Measurements from ENCODE around the gene TRPM5.

The TRPM5 gene

GRCh38 chr11:2444821-2445745 lies 769 bp upstream of the TRPM5 start, which contains the start of gene KCNQ1:
Gene KCNQ1, plus strand, starts transcription at chr11:2445008. Its CDS starts 91 bp downstream, at chr11:2445099.
- Mint-ChIP-seq H3K27ac (peak within 1 kb of the TSS in 1 of 2 donors; percentile 59), H3K27me3 (peaks cover 5 to 29% of the 10 kb centered on the region in 2 donors), H3K4me3 (peak within 1 kb of the TSS; percentile 83 to 91), H3K36me3 (ENCODE audit: insufficient read depth) (peaks cover 3% of the 10 kb centered on the region), H3K9me3 (no peaks in the 10 kb centered on the region), H3K4me1 (ENCODE audit: low read depth in 2 of 2) (peaks cover 22 to 27% of the 10 kb centered on the region in 2 donors)
- ATAC-seq (replicated peaks) (peak; percentile 54), DNase-seq (no peak)

GRCh38 chr11:2443406-2443805 lies 908 bp downstream of the TRPM5 start:
- Mint-ChIP-seq H3K27me3 (peaks cover 0 to 23% of the 10 kb centered on the region in 2 donors), H3K27ac (no peak overlapping the region), H3K4me3 (peak overlapping the region; percentile 53 to 63), H3K36me3 (ENCODE audit: insufficient read depth) (peaks cover 3% of the 10 kb centered on the region), H3K9me3 (no peaks in the 10 kb centered on the region), H3K4me1 (ENCODE audit: low read depth in 2 of 2) (peaks cover 22 to 27% of the 10 kb centered on the region in 2 donors)
- no peak for ATAC-seq (replicated peaks)
- DNase-seq: no peak

- H3K27me3 Mint-ChIP-seq: peaks cover 4 to 24% of the 10 kb centered on the region in 2 donors
- peaks cover 3% of the 10 kb centered on the region for H3K36me3 Mint-ChIP-seq (ENCODE audit: insufficient read depth)
- ATAC-seq (replicated peaks) (peak; percentile 54), DNase-seq (no peak)
- H3K27ac Mint-ChIP-seq: no peak overlapping the region
- peaks cover 22 to 27% of the 10 kb centered on the region in 2 donors for H3K4me1 Mint-ChIP-seq (ENCODE audit: low read depth in 2 of 2)
- peak overlapping the region in 1 of 2 donors; percentile 53 for H3K4me3 Mint-ChIP-seq
- H3K9me3 Mint-ChIP-seq: no peaks in the 10 kb centered on the region
Measured at GRCh38 chr11:2442589-2442988, 1.7 kb downstream of the TRPM5 start.

GRCh38 chr11:2441171-2441570 lies 3.1 kb downstream of the TRPM5 start:
- Mint-ChIP-seq H3K36me3 (ENCODE audit: insufficient read depth) (peaks cover 3% of the 10 kb centered on the region), H3K9me3 (no peaks in the 10 kb centered on the region), H3K27ac (no peak overlapping the region), H3K27me3 (peaks cover 8 to 21% of the 10 kb centered on the region in 2 donors), H3K4me1 (ENCODE audit: low read depth in 2 of 2) (peaks cover 17 to 18% of the 10 kb centered on the region in 2 donors), H3K4me3 (no peak overlapping the region)
- no peak for ATAC-seq (replicated peaks)
- no peak for DNase-seq

- Mint-ChIP-seq H3K27me3 (peaks cover 8 to 16% of the 10 kb centered on the region in 2 donors), H3K27ac (peak overlapping the region in 1 of 2 donors; percentile 31)
Measured at GRCh38 chr11:2440646-2441045, 3.7 kb downstream of the TRPM5 start.

GRCh38 chr11:2439820-2440219 lies 4.5 kb downstream of the TRPM5 start:
- Mint-ChIP-seq H3K27ac (no peak overlapping the region), H3K4me1 (ENCODE audit: low read depth in 2 of 2) (peaks cover 8 to 13% of the 10 kb centered on the region in 2 donors), H3K36me3 (ENCODE audit: insufficient read depth) (no peaks in the 10 kb centered on the region), H3K4me3 (no peak overlapping the region), H3K9me3 (no peaks in the 10 kb centered on the region), H3K27me3 (peaks cover 8 to 11% of the 10 kb centered on the region in 2 donors)
- ATAC-seq (replicated peaks) (no peak), DNase-seq (no peak)

More at GRCh38 chr11:2440646-2441045, 3.7 kb downstream of the TRPM5 start:
- Mint-ChIP-seq H3K9me3 (no peaks in the 10 kb centered on the region), H3K4me3 (no peak overlapping the region), H3K36me3 (ENCODE audit: insufficient read depth) (peaks cover 3% of the 10 kb centered on the region), H3K4me1 (ENCODE audit: low read depth in 2 of 2) (peaks cover 13 to 18% of the 10 kb centered on the region in 2 donors)
- no peak for ATAC-seq (replicated peaks)
- no peak for DNase-seq

- ATAC-seq (replicated peaks) (no peak), DNase-seq (no peak)
- Mint-ChIP-seq H3K27ac (no peak overlapping the region), H3K9me3 (no peaks in the 10 kb centered on the region), H3K4me1 (ENCODE audit: low read depth in 2 of 2) (peaks cover 0 to 2% of the 10 kb centered on the region in 2 donors), H3K4me3 (no peak overlapping the region), H3K27me3 (peaks cover 8 to 11% of the 10 kb centered on the region in 2 donors), H3K36me3 (ENCODE audit: insufficient read depth) (no peaks in the 10 kb centered on the region)
Measured at GRCh38 chr11:2437516-2437915, 6.8 kb downstream of the TRPM5 start.

- ATAC-seq (replicated peaks) (no peak), DNase-seq (no peak)
- H3K36me3 Mint-ChIP-seq (ENCODE audit: insufficient read depth): peaks cover 2% of the 10 kb centered on the region
- no peak overlapping the region for H3K27ac Mint-ChIP-seq
- peaks cover 8 to 11% of the 10 kb centered on the region in 2 donors for H3K27me3 Mint-ChIP-seq
- H3K4me1 Mint-ChIP-seq (ENCODE audit: low read depth in 2 of 2): peaks cover 0 to 2% of the 10 kb centered on the region in 2 donors
- H3K4me3 Mint-ChIP-seq: no peak overlapping the region
- no peaks in the 10 kb centered on the region for H3K9me3 Mint-ChIP-seq
Measured at GRCh38 chr11:2436521-2437031, 7.7 kb downstream of the TRPM5 start.

GRCh38 chr11:2436013-2436520 lies 8.2 kb downstream of the TRPM5 start:
- no peaks in the 10 kb centered on the region for H3K9me3 Mint-ChIP-seq

GRCh38 chr11:2435288-2436012 lies 8.9 kb downstream of the TRPM5 start:
- no peak for DNase-seq
- Mint-ChIP-seq H3K4me1 (ENCODE audit: low read depth in 2 of 2) (peaks cover 0 to 4% of the 10 kb centered on the region in 2 donors), H3K36me3 (ENCODE audit: insufficient read depth) (peaks cover 3% of the 10 kb centered on the region), H3K27me3 (peaks cover 8 to 11% of the 10 kb centered on the region in 2 donors), H3K4me3 (no peak overlapping the region), H3K9me3 (no peaks in the 10 kb centered on the region), H3K27ac (no peak overlapping the region)
- ATAC-seq (replicated peaks): no peak

More at GRCh38 chr11:2436013-2436520, 8.2 kb downstream of the TRPM5 start:
- Mint-ChIP-seq H3K4me3 (no peak overlapping the region), H3K4me1 (ENCODE audit: low read depth in 2 of 2) (peaks cover 0 to 4% of the 10 kb centered on the region in 2 donors), H3K27ac (no peak overlapping the region), H3K36me3 (ENCODE audit: insufficient read depth) (peaks cover 3% of the 10 kb centered on the region), H3K27me3 (peaks cover 8 to 11% of the 10 kb centered on the region in 2 donors)
- DNase-seq: no peak
- ATAC-seq (replicated peaks): no peak

GRCh38 chr11:2434506-2435255 lies 9.6 kb downstream of the TRPM5 start:
- H3K36me3 Mint-ChIP-seq (ENCODE audit: insufficient read depth): peaks cover 3% of the 10 kb centered on the region
- DNase-seq: no peak
- H3K4me1 Mint-ChIP-seq (ENCODE audit: low read depth in 2 of 2): peaks cover 0 to 4% of the 10 kb centered on the region in 2 donors
- H3K27ac Mint-ChIP-seq: no peak overlapping the region
- H3K4me3 Mint-ChIP-seq: no peak overlapping the region
- H3K27me3 Mint-ChIP-seq: peaks cover 8 to 11% of the 10 kb centered on the region in 2 donors
- H3K9me3 Mint-ChIP-seq: no peaks in the 10 kb centered on the region
- no peak for ATAC-seq (replicated peaks)

GRCh38 chr11:2434008-2434407 lies 10.3 kb downstream of the TRPM5 start:
- no peaks in the 10 kb centered on the region for H3K9me3 Mint-ChIP-seq
- H3K27ac Mint-ChIP-seq: no peak overlapping the region
- H3K4me3 Mint-ChIP-seq: no peak overlapping the region
- peaks cover 8 to 11% of the 10 kb centered on the region in 2 donors for H3K27me3 Mint-ChIP-seq
- DNase-seq (no peak), ATAC-seq (replicated peaks) (no peak)
- peaks cover 0 to 4% of the 10 kb centered on the region in 2 donors for H3K4me1 Mint-ChIP-seq (ENCODE audit: low read depth in 2 of 2)
- H3K36me3 Mint-ChIP-seq (ENCODE audit: insufficient read depth): peaks cover 3% of the 10 kb centered on the region

All from effector memory CD8-positive, alpha-beta T cell (primary cell).